Measurements from ENCODE around the gene GPR176.
A peak's percentile ranks its signal among the peaks of the same experiment; 100 is the strongest.

Gene GPR176

GRCh38 chr15:39785139-39785538, 134.9 kb downstream of the GPR176 start:
- Histone ChIP-seq H3K27ac (no peak overlapping the region), H3K4me1 (peaks cover 71% of the 10 kb centered on the region), H3K4me2 (peak overlapping the region; percentile 90; the same call in 1 of the 2 replicates)

DNA sequence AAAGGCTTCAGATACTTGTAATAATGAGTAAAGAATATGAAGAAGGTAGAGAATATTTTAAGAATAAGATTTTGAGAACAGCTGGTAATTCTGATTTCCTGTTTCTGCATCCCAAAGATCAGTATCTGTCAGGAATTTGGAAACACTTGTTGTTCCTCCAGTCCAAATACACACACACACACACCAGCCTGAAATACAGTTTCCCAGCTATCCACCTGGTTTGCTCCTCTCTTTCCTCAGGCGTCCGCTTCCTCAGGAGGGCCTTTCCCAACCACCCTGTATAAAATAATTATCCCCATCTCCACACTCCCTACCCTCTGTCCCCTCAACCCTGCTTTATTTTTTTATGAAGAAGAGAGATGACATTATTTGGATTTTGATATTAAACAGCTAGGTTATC, 135.4 kb downstream of the GPR176 start:
- Histone ChIP-seq H3K9ac (no peak overlapping the region), H3K36me3 (no peaks in the 10 kb centered on the region), H3K4me2 (peak overlapping the region; percentile 90), H3K4me1 (peaks cover 66% of the 10 kb centered on the region), H3K9me3 (no peaks in the 10 kb centered on the region), H4K20me1 (no peaks in the 10 kb centered on the region), H3K27ac (no peak overlapping the region), H3K4me3 (no peak overlapping the region), H3K27me3 (no peaks in the 10 kb centered on the region)
- TF ChIP-seq Cebpa-rat (IDR thresholded peaks at IDR 0.05), result no peak

More at GRCh38 chr15:39785139-39785538, 134.9 kb downstream of the GPR176 start:
- no peaks in the 10 kb centered on the region for H3K27me3 ChIP-seq
- H4K20me1 ChIP-seq, result no peaks in the 10 kb centered on the region
- H3K4me3 ChIP-seq, result no peak overlapping the region
- TF ChIP-seq Cebpa-rat (IDR thresholded peaks at IDR 0.05), result no peak
- H3K9ac ChIP-seq, result no peak overlapping the region; the same call in 1 of the 2 replicates
- no peaks in the 10 kb centered on the region for H3K9me3 ChIP-seq
- no peaks in the 10 kb centered on the region for H3K36me3 ChIP-seq

DNA sequence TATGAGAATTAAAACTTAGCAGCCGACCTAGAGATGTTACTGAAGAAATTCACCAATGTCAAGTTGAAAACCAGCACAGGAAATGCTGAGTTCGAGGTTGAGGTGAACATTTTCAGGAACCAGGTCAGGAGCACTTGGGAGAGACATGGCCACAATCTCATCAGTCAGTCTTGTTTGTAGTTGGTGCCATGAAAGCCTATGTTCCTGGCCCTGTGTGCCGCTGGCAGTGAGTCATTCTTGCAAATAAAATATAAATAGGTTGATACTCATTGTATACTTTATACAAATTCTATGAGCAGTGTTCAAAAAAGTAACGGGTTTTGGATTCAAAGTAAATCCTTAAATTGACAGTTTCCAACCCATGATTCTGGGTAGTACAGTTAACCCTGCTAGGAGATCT, 135.9 kb downstream of the GPR176 start:
- Histone ChIP-seq H3K27ac (no peak overlapping the region), H3K27me3 (no peaks in the 10 kb centered on the region), H3K4me1 (peaks cover 63% of the 10 kb centered on the region), H3K4me3 (peak overlapping the region; percentile 80), H3K9me3 (no peaks in the 10 kb centered on the region), H3K4me2 (peak overlapping the region; percentile 90), H4K20me1 (no peaks in the 10 kb centered on the region), H3K9ac (peak overlapping the region; percentile 49; the same call in 1 of the 2 replicates), H3K36me3 (no peaks in the 10 kb centered on the region)
- no peak for TF ChIP-seq Cebpa-rat (IDR thresholded peaks at IDR 0.05)

- H3K27me3 ChIP-seq, result no peaks in the 10 kb centered on the region
- H3K9me3 ChIP-seq, result no peaks in the 10 kb centered on the region
- no peaks in the 10 kb centered on the region for H3K36me3 ChIP-seq
- H3K4me3 ChIP-seq, result peak overlapping the region; percentile 80
- TF ChIP-seq Cebpa-rat (IDR thresholded peaks at IDR 0.05), result no peak
- peak overlapping the region; percentile 83 for H3K9ac ChIP-seq
- peak overlapping the region; percentile 90 for H3K4me2 ChIP-seq
- H3K27ac ChIP-seq, result peak overlapping the region; percentile 77
- H3K4me1 ChIP-seq, result peaks cover 57% of the 10 kb centered on the region
- no peaks in the 10 kb centered on the region for H4K20me1 ChIP-seq
Measured at GRCh38 chr15:39783244-39783820, 136.7 kb downstream of the GPR176 start.

- Histone ChIP-seq H4K20me1 (no peaks in the 10 kb centered on the region), H3K27ac (peak within 1 kb of the TSS; percentile 77), H3K9ac (peak within 1 kb of the TSS; percentile 83), H3K27me3 (no peaks in the 10 kb centered on the region), H3K36me3 (no peaks in the 10 kb centered on the region), H3K4me1 (peaks cover 50% of the 10 kb centered on the region), H3K4me2 (peak within 1 kb of the TSS; percentile 90), H3K4me3 (peak within 1 kb of the TSS; percentile 80), H3K9me3 (no peaks in the 10 kb centered on the region)
- TF ChIP-seq Cebpa-rat (IDR thresholded peaks at IDR 0.05), result no peak
Measured at GRCh38 chr15:39782441-39783138, 137.5 kb downstream of the GPR176 start, which contains the start of gene FSIP1. TSS of gene FSIP1 (minus strand) at chr15:39782841. CDS start at chr15:39776524, 6,317 bp downstream.

DNA sequence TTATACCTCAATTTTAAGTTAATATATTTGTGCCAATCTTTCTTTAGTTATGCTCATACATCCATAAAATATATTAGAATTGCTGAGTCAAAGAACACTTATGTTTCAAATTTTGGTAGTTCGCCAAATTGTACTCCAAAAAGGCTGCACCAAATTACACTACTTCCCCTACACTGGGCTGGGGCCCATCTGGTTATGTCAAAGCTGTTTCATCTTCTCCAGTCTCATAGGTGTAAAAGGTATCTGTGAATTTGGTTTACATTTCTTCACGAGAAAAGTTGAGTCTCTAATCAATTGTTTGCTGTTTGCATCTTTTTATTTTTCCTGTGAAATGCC, 138.1 kb downstream of the GPR176 start:
- Histone ChIP-seq H3K27ac (no peak overlapping the region), H3K9ac (peak overlapping the region; percentile 67)

GRCh38 chr15:39781147-39781966, 138.7 kb downstream of the GPR176 start:
- TF ChIP-seq Cebpa-rat (IDR thresholded peaks at IDR 0.05), result no peak
- H3K4me1 ChIP-seq, result peaks cover 38% of the 10 kb centered on the region
- no peaks in the 10 kb centered on the region for H3K36me3 ChIP-seq
- peak overlapping the region; percentile 77 for H3K4me2 ChIP-seq
- no peak overlapping the region for H3K27ac ChIP-seq
- no peaks in the 10 kb centered on the region for H3K9me3 ChIP-seq
- H3K27me3 ChIP-seq, result no peaks in the 10 kb centered on the region
- no peak overlapping the region for H3K9ac ChIP-seq
- peak overlapping the region; percentile 80; the same call in 1 of the 2 replicates for H3K4me3 ChIP-seq
- no peaks in the 10 kb centered on the region for H4K20me1 ChIP-seq

More for the DNA sequence above, 138.1 kb downstream of the GPR176 start:
- Histone ChIP-seq H3K4me3 (peak overlapping the region; percentile 80), H4K20me1 (no peaks in the 10 kb centered on the region), H3K36me3 (no peaks in the 10 kb centered on the region), H3K9me3 (no peaks in the 10 kb centered on the region), H3K27me3 (no peaks in the 10 kb centered on the region), H3K4me1 (peaks cover 44% of the 10 kb centered on the region), H3K4me2 (peak overlapping the region; percentile 77)
- no peak for TF ChIP-seq Cebpa-rat (IDR thresholded peaks at IDR 0.05)

DNA sequence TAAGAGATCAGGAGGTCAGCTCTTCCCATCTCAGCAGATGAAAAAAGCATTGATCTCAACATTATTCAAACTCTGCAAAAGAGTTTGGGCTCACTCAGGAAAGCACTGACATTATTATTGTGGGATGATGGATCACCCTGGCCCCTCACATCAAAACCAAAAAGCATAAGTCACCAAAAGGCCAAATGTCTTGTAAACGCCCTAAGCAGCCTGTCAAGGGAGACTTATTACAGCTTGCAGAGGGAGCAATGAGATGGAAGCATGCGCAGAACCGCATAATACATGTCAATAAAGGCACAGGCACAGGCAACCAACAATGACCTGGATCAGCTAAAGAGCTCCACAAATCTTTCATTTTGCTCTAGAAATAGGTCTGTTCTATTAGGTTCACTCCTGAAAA, 142.0 kb downstream of the GPR176 start:
- TF ChIP-seq Cebpa-rat (IDR thresholded peaks at IDR 0.05), result no peak
- H3K9me3 ChIP-seq, result no peaks in the 10 kb centered on the region
- H3K4me2 ChIP-seq, result no peak overlapping the region
- H3K27me3 ChIP-seq, result no peaks in the 10 kb centered on the region
- H4K20me1 ChIP-seq, result no peaks in the 10 kb centered on the region
- no peak overlapping the region for H3K4me3 ChIP-seq
- no peaks in the 10 kb centered on the region for H3K36me3 ChIP-seq
- H3K9ac ChIP-seq, result no peak overlapping the region
- H3K27ac ChIP-seq, result no peak overlapping the region
- H3K4me1 ChIP-seq, result peaks cover 25% of the 10 kb centered on the region

- Histone ChIP-seq H3K27me3 (no peaks in the 10 kb centered on the region), H3K4me3 (no peak overlapping the region), H3K4me1 (peaks cover 24% of the 10 kb centered on the region), H4K20me1 (no peaks in the 10 kb centered on the region), H3K36me3 (no peaks in the 10 kb centered on the region), H3K27ac (no peak overlapping the region), H3K9me3 (no peaks in the 10 kb centered on the region), H3K9ac (no peak overlapping the region), H3K4me2 (no peak overlapping the region)
- no peak for TF ChIP-seq Cebpa-rat (IDR thresholded peaks at IDR 0.05)
Measured at GRCh38 chr15:39777496-39777895, 142.6 kb downstream of the GPR176 start.

DNA sequence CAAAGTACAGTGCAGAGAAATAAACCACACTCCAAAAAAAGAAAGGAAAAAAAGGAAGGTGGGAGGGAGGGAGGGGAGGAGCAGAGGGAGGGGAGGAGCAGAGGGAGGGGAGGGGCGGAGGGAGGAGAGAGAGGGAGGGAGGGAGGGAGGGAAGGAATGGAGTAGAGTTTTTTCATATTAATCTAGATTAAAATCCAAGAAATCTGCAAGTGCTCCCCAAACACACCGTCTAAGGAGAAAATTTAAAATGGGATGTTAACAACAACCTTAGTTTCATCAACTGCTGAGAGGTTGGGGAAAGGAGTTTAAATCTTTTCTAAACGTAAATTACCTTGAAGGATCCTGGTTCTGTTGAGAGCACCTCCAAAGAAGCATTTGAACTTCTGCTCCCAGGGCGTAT, 144.0 kb downstream of the GPR176 start:
- Histone ChIP-seq H3K36me3 (no peaks in the 10 kb centered on the region), H3K27ac (no peak overlapping the region), H3K9ac (no peak overlapping the region), H3K4me3 (no peak overlapping the region), H3K4me1 (peaks cover 24% of the 10 kb centered on the region), H3K4me2 (no peak overlapping the region), H4K20me1 (no peaks in the 10 kb centered on the region), H3K9me3 (no peaks in the 10 kb centered on the region), H3K27me3 (no peaks in the 10 kb centered on the region)
- TF ChIP-seq Cebpa-rat (IDR thresholded peaks at IDR 0.05), result no peak
